ENCODE measurements around the gene TPRN.

DNA sequence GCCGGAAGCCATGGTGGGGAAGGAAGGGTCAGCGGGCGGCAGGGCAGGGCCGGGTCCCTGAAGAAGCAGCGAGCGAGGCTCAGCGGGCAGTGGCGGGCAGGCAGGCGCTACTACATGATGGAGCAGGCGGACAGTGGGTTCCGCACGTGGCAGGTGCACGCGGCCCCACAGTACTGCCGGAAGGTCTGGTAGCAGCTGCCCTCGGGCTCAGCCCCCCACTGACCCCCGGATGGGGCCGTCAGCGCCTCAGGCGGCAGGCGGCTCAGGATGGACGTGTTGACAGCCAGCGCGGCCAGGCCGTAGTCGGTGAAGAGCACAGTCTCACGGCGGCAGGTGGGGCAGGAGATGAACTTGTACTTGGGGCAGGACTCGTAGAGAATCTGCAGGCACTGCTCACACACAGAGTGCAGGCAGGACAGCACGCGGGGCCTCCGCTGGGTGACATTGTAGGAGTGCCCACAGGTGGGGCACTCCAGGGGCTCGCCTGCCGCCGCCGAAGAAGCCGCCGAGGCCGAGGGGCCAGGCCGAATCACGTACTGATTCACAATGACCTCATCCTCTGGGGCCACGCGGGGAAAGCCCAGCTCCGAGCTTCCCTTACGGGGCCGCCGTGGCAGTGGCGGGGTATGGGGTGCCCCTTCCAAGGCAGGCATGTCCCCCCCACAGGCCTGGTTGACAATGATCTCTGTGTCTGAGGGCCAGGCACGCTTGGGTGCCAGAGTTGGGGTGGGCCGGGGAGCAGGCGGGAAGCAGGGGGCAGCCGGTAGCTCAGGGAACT is 20.0 kb upstream of the TPRN start:
- TF ChIP-seq POLR2A (IDR thresholded peaks at IDR 0.05; ENCODE audit: low read depth, low read length) (no peak), RAD21 (IDR thresholded peaks at IDR 0.05; ENCODE audit: low read length) (no peak)
